AG09319 (cell line): ENCODE data around the gene GSG1.

Experiments used
- DNase-seq: peaks from one replicate; pipeline ENCODE4 v3.0.0-alpha.2; 2010; ENCODE audit warnings: low read depth; ENCODE audit errors: extremely low read depth
- TF ChIP-seq, protein P1 (sequence below): IDR thresholded peaks from 2 replicates; pipeline ENCODE4 v1.5.1; 2011; ENCODE audit warnings: low read depth, mild to moderate bottlenecking, inconsistent platforms, low read length, moderate library complexity

GSG1 gene

DNA sequence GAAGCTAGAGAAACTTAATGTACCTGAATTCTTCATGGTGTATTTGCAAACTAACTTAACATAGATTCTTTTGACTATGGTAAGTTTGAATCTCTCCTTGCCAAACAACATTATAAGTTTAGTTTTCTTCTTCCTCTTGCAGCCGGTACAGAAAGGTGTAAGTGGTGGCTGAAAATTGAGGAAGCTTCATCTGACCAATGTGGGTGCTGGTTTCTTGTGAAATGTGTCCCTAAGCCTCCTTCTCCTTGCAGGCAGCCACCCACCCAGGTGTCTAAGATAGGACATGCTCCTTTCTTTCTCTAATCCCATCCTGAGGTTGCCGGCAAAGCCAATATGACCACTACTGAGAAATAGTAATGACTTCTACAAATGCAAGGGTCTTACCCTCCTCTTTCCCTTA, 20.6 kb downstream of the GSG1 start:
- TF ChIP-seq, protein P1, sequence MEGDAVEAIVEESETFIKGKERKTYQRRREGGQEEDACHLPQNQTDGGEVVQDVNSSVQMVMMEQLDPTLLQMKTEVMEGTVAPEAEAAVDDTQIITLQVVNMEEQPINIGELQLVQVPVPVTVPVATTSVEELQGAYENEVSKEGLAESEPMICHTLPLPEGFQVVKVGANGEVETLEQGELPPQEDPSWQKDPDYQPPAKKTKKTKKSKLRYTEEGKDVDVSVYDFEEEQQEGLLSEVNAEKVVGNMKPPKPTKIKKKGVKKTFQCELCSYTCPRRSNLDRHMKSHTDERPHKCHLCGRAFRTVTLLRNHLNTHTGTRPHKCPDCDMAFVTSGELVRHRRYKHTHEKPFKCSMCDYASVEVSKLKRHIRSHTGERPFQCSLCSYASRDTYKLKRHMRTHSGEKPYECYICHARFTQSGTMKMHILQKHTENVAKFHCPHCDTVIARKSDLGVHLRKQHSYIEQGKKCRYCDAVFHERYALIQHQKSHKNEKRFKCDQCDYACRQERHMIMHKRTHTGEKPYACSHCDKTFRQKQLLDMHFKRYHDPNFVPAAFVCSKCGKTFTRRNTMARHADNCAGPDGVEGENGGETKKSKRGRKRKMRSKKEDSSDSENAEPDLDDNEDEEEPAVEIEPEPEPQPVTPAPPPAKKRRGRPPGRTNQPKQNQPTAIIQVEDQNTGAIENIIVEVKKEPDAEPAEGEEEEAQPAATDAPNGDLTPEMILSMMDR, result no peak
- no peak for DNase-seq

DNA sequence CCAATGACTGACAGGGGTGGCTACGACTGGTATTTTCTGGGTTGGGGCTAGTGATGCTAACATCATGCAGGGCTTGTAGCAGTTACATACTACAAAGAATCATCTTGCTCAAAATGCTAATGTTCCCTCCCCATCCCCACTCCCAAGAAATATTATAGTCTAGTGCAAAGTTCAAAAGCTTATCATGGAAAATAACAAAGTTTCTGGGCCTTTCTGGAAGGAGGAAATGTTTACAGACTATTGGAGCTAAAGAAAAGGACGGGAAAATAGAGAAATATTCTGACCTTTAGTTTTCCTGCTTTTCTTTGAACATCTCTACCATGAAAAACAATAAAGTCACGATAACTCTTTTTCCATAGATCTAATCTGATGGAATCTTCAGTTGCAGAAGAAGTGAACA, 23.2 kb downstream of the GSG1 start:
- TF ChIP-seq, protein P1, result no peak
- no peak for DNase-seq

DNA sequence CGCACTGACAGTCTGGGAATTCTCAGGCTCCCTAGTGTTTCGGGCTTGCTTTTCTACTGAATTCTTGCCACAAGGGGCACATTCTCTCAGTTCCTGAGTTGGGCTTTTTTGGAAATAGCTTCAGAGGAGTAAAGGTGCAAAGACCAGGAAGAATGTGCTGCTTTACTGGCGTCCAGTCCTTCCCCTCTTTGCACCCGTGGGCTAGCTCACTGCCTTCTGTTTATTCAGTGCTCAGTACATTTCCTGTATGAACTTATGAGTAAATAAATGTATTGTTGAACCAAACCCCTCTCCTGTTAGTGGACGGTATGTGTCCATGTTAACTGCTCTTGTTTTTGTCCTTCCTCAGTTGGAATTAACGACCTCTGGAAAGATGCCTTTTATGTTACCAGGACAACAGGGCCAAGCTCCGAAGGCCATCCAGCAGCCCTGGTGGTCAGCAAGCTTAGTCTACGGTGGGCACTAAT, 24.0 kb downstream of the GSG1 start:
- TF ChIP-seq, protein P1, result no peak
- DNase-seq, result no peak

DNA sequence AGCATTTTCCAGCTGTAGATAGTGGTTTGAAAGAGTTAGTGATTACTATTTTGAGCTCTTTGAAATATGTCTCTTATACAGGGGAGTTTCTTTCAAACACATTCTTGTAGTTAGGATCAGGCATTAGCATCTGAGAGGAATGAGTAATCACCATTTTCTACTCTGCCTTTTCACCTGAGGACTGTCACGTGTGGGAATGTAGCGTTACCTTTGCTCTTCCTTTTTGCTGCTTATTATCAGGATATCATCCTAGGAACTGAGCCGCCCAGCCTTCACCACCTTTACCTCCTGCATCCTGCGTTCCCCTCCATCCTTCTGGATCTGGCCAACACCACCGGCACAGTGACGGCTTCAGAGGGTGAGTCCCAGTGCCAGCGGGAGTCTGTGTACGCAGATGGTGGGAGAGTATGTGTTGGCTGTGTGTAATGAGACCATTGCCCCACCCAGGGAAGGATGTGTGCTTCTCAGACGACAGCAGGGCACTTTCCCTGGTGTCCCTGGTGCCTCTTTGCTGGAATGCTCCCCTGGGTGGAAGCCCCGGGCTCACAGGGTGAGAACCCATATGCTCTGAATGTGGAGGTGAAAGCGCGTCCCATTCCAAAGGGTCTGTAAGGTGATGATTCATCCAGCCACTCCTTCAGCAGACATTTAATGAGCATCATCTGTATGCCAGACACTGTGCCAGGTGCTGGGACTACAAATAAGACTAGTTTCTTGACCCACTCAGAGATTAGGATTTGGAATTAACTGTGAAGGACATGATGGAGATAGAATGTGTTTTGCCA, 27.5 kb downstream of the GSG1 start:
- no peak for DNase-seq
- TF ChIP-seq, protein P1, result no peak

DNA sequence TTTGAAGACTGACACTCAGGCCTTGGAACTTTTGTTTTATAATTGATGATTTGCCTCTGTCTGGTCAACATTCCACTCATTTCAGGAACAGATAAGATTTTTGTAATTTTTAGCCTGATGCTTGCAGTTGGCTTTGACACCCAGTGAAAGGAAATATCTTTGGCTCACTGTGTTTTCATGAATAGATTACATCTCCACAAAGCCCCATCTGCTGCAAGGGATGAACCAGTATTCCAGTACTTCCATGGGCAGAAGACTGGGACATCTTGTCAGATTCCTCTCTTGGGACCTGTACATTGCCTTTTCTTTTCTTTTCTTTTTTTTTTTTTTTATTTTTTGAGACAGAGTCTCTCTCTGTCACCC, 28.4 kb downstream of the GSG1 start:
- DNase-seq, result no peak
- TF ChIP-seq, protein P1, result no peak

DNA sequence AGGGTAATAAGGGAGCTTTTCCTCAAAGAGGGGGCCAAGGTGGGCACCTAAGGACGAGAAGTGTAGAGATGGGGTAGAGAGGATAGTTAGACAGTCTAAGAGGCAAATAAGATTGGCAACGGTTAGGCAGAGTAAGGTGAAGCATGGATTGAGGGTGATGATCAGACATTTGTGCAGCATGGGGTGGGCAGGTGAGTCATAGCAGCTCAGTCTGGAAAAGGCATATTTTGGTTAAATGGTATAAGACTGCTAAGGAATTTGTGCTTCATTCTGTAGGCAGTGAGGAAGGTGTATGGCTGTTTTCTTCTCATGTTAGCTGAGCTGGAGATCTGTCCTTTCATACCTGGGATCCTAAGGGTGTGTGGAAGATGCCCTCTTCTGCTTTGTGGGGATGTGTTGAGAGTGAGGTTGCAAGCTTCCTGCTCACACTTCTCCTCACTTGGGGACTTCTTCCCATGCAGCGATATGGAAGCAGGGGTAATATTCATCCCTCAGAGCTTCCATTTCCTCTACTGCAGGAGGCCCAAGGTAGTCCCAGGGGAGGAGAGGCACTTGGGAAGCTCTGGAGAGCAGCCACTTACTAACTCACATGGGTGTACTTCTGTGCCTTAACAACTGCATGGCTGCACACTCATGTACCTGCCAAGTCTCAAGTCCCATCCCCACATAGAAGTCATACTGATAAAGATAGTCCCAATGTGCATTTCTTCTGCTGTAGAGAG, 28.9 kb downstream of the GSG1 start:
- TF ChIP-seq, protein P1, result no peak
- DNase-seq, result no peak

DNA sequence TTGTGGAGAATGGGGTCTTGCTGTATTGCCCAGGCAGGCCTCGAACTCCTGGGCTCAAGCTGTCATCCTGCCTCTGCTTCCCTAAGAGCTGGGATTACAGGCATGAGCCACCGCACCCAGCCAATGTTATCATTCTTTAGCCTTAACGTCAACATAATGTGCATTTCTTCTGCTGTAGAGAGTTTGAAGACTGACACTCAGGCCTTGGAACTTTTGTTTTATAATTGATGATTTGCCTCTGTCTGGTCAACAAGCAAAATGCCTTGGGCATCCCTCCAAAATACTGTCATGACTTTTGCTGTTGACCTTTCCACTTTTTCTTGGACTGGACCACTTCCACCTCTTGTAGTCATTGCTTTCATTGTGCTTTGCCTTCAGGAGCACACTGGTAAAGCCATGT, 30.3 kb downstream of the GSG1 start:
- no peak for DNase-seq
- TF ChIP-seq, protein P1, result no peak
